ENCODE measurements around the gene AVPR1B.

Gene AVPR1B

GRCh38 chr1:206117151-206117948 is at the start of gene AVPR1B:
AVPR1B (minus strand) TSS chr1:206117388; CDS start chr1:206116890, 498 bp downstream.
- DNase-seq (ENCODE audit: low spot score) = no peak
- no peak for FAIRE-seq

GRCh38 chr1:206145771-206146290 is 28.6 kb upstream of the AVPR1B start:
- no peak for FAIRE-seq
- no peak for DNase-seq (ENCODE audit: low spot score)

GRCh38 chr1:206144605-206145004 is 27.4 kb upstream of the AVPR1B start:
- no peak for DNase-seq (ENCODE audit: low spot score)
- FAIRE-seq = no peak

- FAIRE-seq (no peak), DNase-seq (ENCODE audit: low spot score) (no peak)
Measured at GRCh38 chr1:206143537-206144172, 26.5 kb upstream of the AVPR1B start.

- no peak for FAIRE-seq
- no peak for DNase-seq (ENCODE audit: low spot score)
Measured at GRCh38 chr1:206142770-206143169, 25.6 kb upstream of the AVPR1B start.

- DNase-seq (ENCODE audit: low spot score) (no peak), FAIRE-seq (no peak)
Measured at GRCh38 chr1:206142011-206142410, 24.8 kb upstream of the AVPR1B start.

- no peak for FAIRE-seq
- DNase-seq (ENCODE audit: low spot score) = no peak
Measured at GRCh38 chr1:206136241-206136640, 19.1 kb upstream of the AVPR1B start.

- no peak for FAIRE-seq
- DNase-seq (ENCODE audit: low spot score) = no peak
Measured at GRCh38 chr1:206135248-206135647, 18.1 kb upstream of the AVPR1B start.

GRCh38 chr1:206133751-206134415 is 16.7 kb upstream of the AVPR1B start:
- no peak for FAIRE-seq
- no peak for DNase-seq (ENCODE audit: low spot score)

GRCh38 chr1:206131037-206131436 is 13.8 kb upstream of the AVPR1B start:
- FAIRE-seq (no peak), DNase-seq (ENCODE audit: low spot score) (no peak)

- no peak for DNase-seq (ENCODE audit: low spot score)
- FAIRE-seq = no peak
Measured at GRCh38 chr1:206128196-206128595, 11.0 kb upstream of the AVPR1B start.

GRCh38 chr1:206127336-206127735 is 10.1 kb upstream of the AVPR1B start:
- FAIRE-seq = no peak

GRCh38 chr1:206125346-206125745 is 8.2 kb upstream of the AVPR1B start:
- FAIRE-seq (no peak), DNase-seq (ENCODE audit: low spot score) (no peak)

More at GRCh38 chr1:206127336-206127735, 10.1 kb upstream of the AVPR1B start:
- no peak for DNase-seq (ENCODE audit: low spot score)

GRCh38 chr1:206122686-206123085 is 5.5 kb upstream of the AVPR1B start:
- FAIRE-seq (no peak), DNase-seq (ENCODE audit: low spot score) (no peak)

- no peak for FAIRE-seq
Measured at GRCh38 chr1:206121269-206121668, 4.1 kb upstream of the AVPR1B start.

GRCh38 chr1:206120406-206120805 is 3.2 kb upstream of the AVPR1B start:
- DNase-seq (ENCODE audit: low spot score) = no peak
- no peak for FAIRE-seq

More at GRCh38 chr1:206121269-206121668, 4.1 kb upstream of the AVPR1B start:
- no peak for DNase-seq (ENCODE audit: low spot score)

- DNase-seq (ENCODE audit: low spot score) = no peak
- no peak for FAIRE-seq
Measured at GRCh38 chr1:206116873-206117150, 376 bp downstream of the AVPR1B start.

GRCh38 chr1:206116191-206116872 is 856 bp downstream of the AVPR1B start:
- DNase-seq (ENCODE audit: low spot score) (no peak), FAIRE-seq (no peak)

GRCh38 chr1:206115791-206116190 is 1.4 kb downstream of the AVPR1B start:
- FAIRE-seq (no peak), DNase-seq (ENCODE audit: low spot score) (no peak)

- DNase-seq (ENCODE audit: low spot score) = no peak
- FAIRE-seq = no peak
Measured at GRCh38 chr1:206114692-206115640, 2.2 kb downstream of the AVPR1B start.
